Ovary (tissue), 3 donors: ENCODE data around the gene EFNA4.

ENCODE experiments used
- POLR2A ChIP-seq: fragments of 450-650 bp; IDR thresholded peaks from one replicate; pipeline ENCODE4 v1.6.1; 2017; ENCODE audit warnings: antibody characterized with exemption, mild to moderate bottlenecking, moderate library complexity
- TF ChIP-seq, protein P1 (sequence below), 3 donors: fragments of 450-650 bp in 2 of 3; fragments of 200-600 bp in 1 of 3; IDR thresholded peaks; one replicate each; pipeline versions ENCODE4 v1.5.1 to v1.8.0; 2016 to 2022; ENCODE audit warnings: antibody characterized with exemption in 3 of 3, mild to moderate bottlenecking in 1 of 3
- donor health status: DM: no; HTN: no; CAD: no.

DNA sequence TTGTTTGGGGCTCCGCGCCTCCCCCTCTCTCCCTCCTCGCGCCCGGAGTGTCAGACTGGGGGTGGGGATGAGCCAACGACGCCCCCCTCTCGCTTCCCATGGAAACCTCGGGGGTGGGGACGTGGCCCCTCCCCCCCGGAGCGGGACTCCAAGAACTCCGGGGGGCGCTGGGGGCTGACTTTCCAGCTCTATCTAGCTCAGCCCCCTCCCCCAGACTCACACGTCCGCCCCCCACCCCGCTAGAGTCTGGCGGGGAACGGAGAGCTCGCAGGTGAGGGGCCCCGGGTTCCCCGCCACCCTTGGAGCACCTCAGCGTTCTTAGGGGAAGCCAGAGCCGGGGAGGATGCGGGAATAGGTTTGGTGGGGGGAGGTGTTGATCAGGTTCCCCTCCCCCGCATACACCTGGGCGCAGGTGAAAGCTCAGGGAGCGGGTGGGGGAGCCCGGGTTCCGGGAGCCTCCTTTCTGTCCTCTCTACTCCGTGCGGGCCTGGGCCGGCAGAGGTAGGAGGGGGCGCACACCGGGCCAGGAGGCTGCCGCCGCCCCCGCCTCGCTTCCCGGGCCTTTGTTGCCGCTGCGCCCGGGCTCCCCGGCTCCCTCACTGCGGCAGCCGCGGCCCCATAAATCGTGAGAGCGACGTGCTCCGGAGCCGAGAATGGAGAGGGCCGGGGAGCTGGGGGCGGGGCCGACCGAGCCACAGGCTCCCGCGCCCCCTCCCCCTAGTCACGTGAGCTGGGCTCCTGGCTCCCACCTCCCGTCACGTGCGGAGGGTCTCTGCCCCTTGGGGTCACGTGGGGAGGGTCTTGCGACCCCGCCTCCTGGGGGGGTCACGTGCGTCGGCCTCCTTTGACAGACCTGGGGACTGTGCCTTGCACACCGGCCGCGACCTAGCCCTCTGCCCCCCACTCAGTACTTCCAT lies 17.0 kb downstream of the EFNA4 start:
- TF ChIP-seq, protein P1, sequence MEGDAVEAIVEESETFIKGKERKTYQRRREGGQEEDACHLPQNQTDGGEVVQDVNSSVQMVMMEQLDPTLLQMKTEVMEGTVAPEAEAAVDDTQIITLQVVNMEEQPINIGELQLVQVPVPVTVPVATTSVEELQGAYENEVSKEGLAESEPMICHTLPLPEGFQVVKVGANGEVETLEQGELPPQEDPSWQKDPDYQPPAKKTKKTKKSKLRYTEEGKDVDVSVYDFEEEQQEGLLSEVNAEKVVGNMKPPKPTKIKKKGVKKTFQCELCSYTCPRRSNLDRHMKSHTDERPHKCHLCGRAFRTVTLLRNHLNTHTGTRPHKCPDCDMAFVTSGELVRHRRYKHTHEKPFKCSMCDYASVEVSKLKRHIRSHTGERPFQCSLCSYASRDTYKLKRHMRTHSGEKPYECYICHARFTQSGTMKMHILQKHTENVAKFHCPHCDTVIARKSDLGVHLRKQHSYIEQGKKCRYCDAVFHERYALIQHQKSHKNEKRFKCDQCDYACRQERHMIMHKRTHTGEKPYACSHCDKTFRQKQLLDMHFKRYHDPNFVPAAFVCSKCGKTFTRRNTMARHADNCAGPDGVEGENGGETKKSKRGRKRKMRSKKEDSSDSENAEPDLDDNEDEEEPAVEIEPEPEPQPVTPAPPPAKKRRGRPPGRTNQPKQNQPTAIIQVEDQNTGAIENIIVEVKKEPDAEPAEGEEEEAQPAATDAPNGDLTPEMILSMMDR (IDR thresholded peaks at IDR 0.05), result no peak
- no peak for TF ChIP-seq POLR2A
